GM12878 (cell line): ENCODE data around the gene PDLIM5. TPM values are rescaled to one million over a fixed set of nuclear protein-coding genes. Genes with fewer than 3 reads are reported as not detected.

Experiments used
- CHD4 ChIP-seq: fragments of 200-600 bp; sonication (generic); IDR thresholded peaks from 2 replicates; pipeline ENCODE4 v1.6.1; 2016; ENCODE audit warnings: mild to moderate bottlenecking
- CUX1 ChIP-seq: IDR thresholded peaks from 2 replicates; pipeline ENCODE4 v1.6.1; 2012; ENCODE audit warnings: improper control_type of control experiment, low read depth, low read length; ENCODE audit not compliant: insufficient replicate concordance
- IKZF1 ChIP-seq: fragments of 450-650 bp; conservative IDR thresholded peaks from 2 replicates; pipeline ENCODE4 v1.6.1; 2017; ENCODE audit warnings: antibody characterized with exemption, mild to moderate bottlenecking
- KLF5 ChIP-seq: fragments of 450-650 bp; IDR thresholded peaks from 2 replicates; pipeline ENCODE4 v1.6.1; 2014; ENCODE audit warnings: mild to moderate bottlenecking; ENCODE audit not compliant: partially characterized antibody
- SMAD1 ChIP-seq: fragments of 450-650 bp; IDR thresholded peaks from 2 replicates; pipeline ENCODE4 v1.6.1; 2018; ENCODE audit warnings: mild to moderate bottlenecking, low read depth; ENCODE audit not compliant: partially characterized antibody
- TAF1 ChIP-seq: IDR thresholded peaks from 2 replicates; pipeline ENCODE4 v1.6.1; 2011; ENCODE audit warnings: mild to moderate bottlenecking, low read depth, low read length, borderline replicate concordance
- polyA plus RNA-seq, 11 experiments: library from polyadenylated mRNA; depleted of rRNA in 4 of 11; unstranded in 6 of 11; stranded (reverse) in 5 of 11; fragments of >200 nt; fragmentation: Nextera tagmentation in 4 of 11; fragmentation: Illumina TruSeq in 1 of 11; extraction: Ambion mirVana in 4 of 11; extraction: Trizol in 1 of 11; gene quantifications; 1 replicate in 1 of 11; 2 replicates in 10 of 11; pipeline versions ENCODE4 v1.2.1 to v1.2.3, GENCODE V29; 2011 to 2016; ENCODE audit warnings: inconsistent platforms in 2 of 11, missing spikeins in 2 of 11, low read depth in 1 of 11
- total RNA-seq, 4 experiments: library from RNA; depleted of rRNA in 3 of 4; stranded (reverse); fragments of >200 nt in 3 of 4; fragmentation: Illumina TruSeq in 1 of 4; extraction: Trizol in 1 of 4; gene quantifications; 2 replicates each; pipeline versions ENCODE4 v1.2.1 to v1.2.3, GENCODE V29; 2013 to 2021
- TF ChIP-seq, protein P1 (sequence below): fragments of 150-350 bp; IDR thresholded peaks from 2 replicates; pipeline ENCODE4 v1.6.1; 2016; ENCODE audit warnings: low read depth, low read length

PDLIM5 gene
- total and polyA plus RNA-seq, 10 of the 15 experiments (the other 5 are each of a cell fraction or from before 2014, with no cell fraction given), result 10.0 to 52.9 (median 20.7) TPM

- TF ChIP-seq, protein P1, sequence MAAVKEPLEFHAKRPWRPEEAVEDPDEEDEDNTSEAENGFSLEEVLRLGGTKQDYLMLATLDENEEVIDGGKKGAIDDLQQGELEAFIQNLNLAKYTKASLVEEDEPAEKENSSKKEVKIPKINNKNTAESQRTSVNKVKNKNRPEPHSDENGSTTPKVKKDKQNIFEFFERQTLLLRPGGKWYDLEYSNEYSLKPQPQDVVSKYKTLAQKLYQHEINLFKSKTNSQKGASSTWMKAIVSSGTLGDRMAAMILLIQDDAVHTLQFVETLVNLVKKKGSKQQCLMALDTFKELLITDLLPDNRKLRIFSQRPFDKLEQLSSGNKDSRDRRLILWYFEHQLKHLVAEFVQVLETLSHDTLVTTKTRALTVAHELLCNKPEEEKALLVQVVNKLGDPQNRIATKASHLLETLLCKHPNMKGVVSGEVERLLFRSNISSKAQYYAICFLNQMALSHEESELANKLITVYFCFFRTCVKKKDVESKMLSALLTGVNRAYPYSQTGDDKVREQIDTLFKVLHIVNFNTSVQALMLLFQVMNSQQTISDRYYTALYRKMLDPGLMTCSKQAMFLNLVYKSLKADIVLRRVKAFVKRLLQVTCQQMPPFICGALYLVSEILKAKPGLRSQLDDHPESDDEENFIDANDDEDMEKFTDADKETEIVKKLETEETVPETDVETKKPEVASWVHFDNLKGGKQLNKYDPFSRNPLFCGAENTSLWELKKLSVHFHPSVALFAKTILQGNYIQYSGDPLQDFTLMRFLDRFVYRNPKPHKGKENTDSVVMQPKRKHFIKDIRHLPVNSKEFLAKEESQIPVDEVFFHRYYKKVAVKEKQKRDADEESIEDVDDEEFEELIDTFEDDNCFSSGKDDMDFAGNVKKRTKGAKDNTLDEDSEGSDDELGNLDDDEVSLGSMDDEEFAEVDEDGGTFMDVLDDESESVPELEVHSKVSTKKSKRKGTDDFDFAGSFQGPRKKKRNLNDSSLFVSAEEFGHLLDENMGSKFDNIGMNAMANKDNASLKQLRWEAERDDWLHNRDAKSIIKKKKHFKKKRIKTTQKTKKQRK, result no peak
- TF ChIP-seq KLF5 (no peak), TAF1 (no peak), CUX1 (no peak), IKZF1 (no peak), SMAD1 (no peak), CHD4 (no peak)
These were observed 262.8 kb downstream of the PDLIM5 start (continued) for GRCh38 chr4:94714365-94715160.
